A673 (cell line): ENCODE data around the gene DPM3.

Experiments
- CTCF ChIP-seq: fragments of 300-800, 200-600 bp; sonication (generic); conservative IDR thresholded peaks from 2 replicates; pipeline ENCODE4 v1.5.1; 2017; ENCODE audit warnings: low read depth, mild to moderate bottlenecking, antibody characterized with exemption, low read length, moderate library complexity, mixed read lengths
- EZH2 ChIP-seq: fragments of 200-600 bp; sonication (generic); IDR thresholded peaks from 2 replicates; pipeline ENCODE4 v1.6.1; 2017; ENCODE audit warnings: borderline replicate concordance, low read depth, mild to moderate bottlenecking, mixed read lengths, antibody characterized with exemption, low read length; ENCODE audit not compliant: poor library complexity, severe bottlenecking

GRCh38 chr1:155186794-155187455 is 46.6 kb upstream of the DPM3 start:
- TF ChIP-seq CTCF: no peak
- no peak for TF ChIP-seq EZH2
